ENCODE data around the gene LRP1B. TPM values are rescaled to one million over a fixed set of nuclear protein-coding genes. Genes with fewer than 3 reads are reported as not detected.

Gene LRP1B
- total and polyA plus RNA-seq, 2 donors (not counting 1 experiment from before 2014, with no cell fraction given), result not detected

- no peak overlapping the region for H3K4me3 Mint-ChIP-seq
- H3K27me3 ChIP-seq (replicated peaks in 1 of 4; ENCODE audit: control extremely low read depth in 1 of 4, control insufficient read depth in 3 of 4, insufficient read depth in 4 of 4, low read length in 3 of 4), result no peaks in the 10 kb centered on the region
- no peak for ATAC-seq (ENCODE audit: low read depth)
- ChIA-PET CTCF (no interaction called here), POLR2A (no interaction called here)
- H4K20me1 ChIP-seq (ENCODE audit: control insufficient read depth, insufficient read depth, low read length, poor library complexity, severe bottlenecking), result no peaks in the 10 kb centered on the region
- no peak overlapping the region for H3K27ac ChIP-seq (ENCODE audit: low read length in 2 of 2)
- H3K9ac ChIP-seq (ENCODE audit: low read length), result no peak overlapping the region
- no peaks in the 10 kb centered on the region for H3K9me3 Mint-ChIP-seq (ENCODE audit: insufficient read depth)
- no peaks in the 10 kb centered on the region for H3K36me3 ChIP-seq (replicated peaks in 1 of 2; ENCODE audit: control extremely low read depth in 1 of 2, control insufficient read depth in 1 of 2, extremely low read depth in 1 of 2, insufficient read depth in 2 of 2, low read length in 1 of 2)
- DNase-seq, result no peak
- 78% methylated on average over 3 of the region's 3 CpGs for WGBS (ENCODE audit: insufficient coverage)
- no peak overlapping the region for H3K4me3 ChIP-seq (ENCODE audit: control extremely low read depth in 1 of 5, extremely low read depth in 1 of 5, insufficient read depth in 1 of 5, low read depth in 2 of 5, low read length in 4 of 5)
- no peak overlapping the region for H3K4me2 ChIP-seq (replicated peaks; ENCODE audit: low read depth, low read length, poor library complexity, severe bottlenecking)
- no peak overlapping the region for H3K27ac Mint-ChIP-seq
- H3K4me1 Mint-ChIP-seq, result no peaks in the 10 kb centered on the region
- no peaks in the 10 kb centered on the region for H3K27me3 Mint-ChIP-seq
- no peaks in the 10 kb centered on the region for H3K79me2 ChIP-seq (ENCODE audit: control insufficient read depth, insufficient read depth, low read length)
- no peak overlapping the region for H2AFZ ChIP-seq (ENCODE audit: insufficient read depth, low read depth, low read length, poor library complexity, severe bottlenecking)
- H3K4me1 ChIP-seq (ENCODE audit: control insufficient read depth in 2 of 2, insufficient read depth in 2 of 2, low read length in 2 of 2), result no peaks in the 10 kb centered on the region
- intact Hi-C loops (cut with micrococcal nuclease), result no loop called here
- no peak for TF ChIP-seq CTCF (IDR thresholded peaks at IDR 0.05)
- no peak for TF ChIP-seq EZH2 (IDR thresholded peaks at IDR 0.05; ENCODE audit: borderline replicate concordance, insufficient read depth, low read depth, low read length, poor library complexity, severe bottlenecking)
- H3K9me3 ChIP-seq (ENCODE audit: control extremely low read depth in 1 of 3, control insufficient read depth in 2 of 3, insufficient read depth in 1 of 3, low read length in 2 of 3), result no peaks in the 10 kb centered on the region
Observed at GRCh38 chr2:141946016-141946415, 184.8 kb downstream of the LRP1B start.

GRCh38 chr2:141943918-141944317 lies 186.9 kb downstream of the LRP1B start:
- Histone ChIP-seq H3K36me3 (replicated peaks in 1 of 2; ENCODE audit: control extremely low read depth in 1 of 2, control insufficient read depth in 1 of 2, extremely low read depth in 1 of 2, insufficient read depth in 2 of 2, low read length in 1 of 2) (no peaks in the 10 kb centered on the region), H3K9me3 (ENCODE audit: control extremely low read depth in 1 of 3, control insufficient read depth in 2 of 3, insufficient read depth in 1 of 3, low read length in 2 of 3) (no peaks in the 10 kb centered on the region), H3K4me3 (ENCODE audit: control extremely low read depth in 1 of 5, extremely low read depth in 1 of 5, insufficient read depth in 1 of 5, low read depth in 2 of 5, low read length in 4 of 5) (no peak overlapping the region), H4K20me1 (ENCODE audit: control insufficient read depth, insufficient read depth, low read length, poor library complexity, severe bottlenecking) (no peaks in the 10 kb centered on the region), H3K27me3 (replicated peaks in 1 of 4; ENCODE audit: control extremely low read depth in 1 of 4, control insufficient read depth in 3 of 4, insufficient read depth in 4 of 4, low read length in 3 of 4) (no peaks in the 10 kb centered on the region), H3K4me2 (replicated peaks; ENCODE audit: low read depth, low read length, poor library complexity, severe bottlenecking) (no peak overlapping the region), H3K79me2 (ENCODE audit: control insufficient read depth, insufficient read depth, low read length) (no peaks in the 10 kb centered on the region), H2AFZ (ENCODE audit: insufficient read depth, low read depth, low read length, poor library complexity, severe bottlenecking) (no peak overlapping the region), H3K4me1 (ENCODE audit: control insufficient read depth in 2 of 2, insufficient read depth in 2 of 2, low read length in 2 of 2) (no peaks in the 10 kb centered on the region), H3K27ac (ENCODE audit: low read length in 2 of 2) (no peak overlapping the region), H3K9ac (ENCODE audit: low read length) (no peak overlapping the region)
- intact Hi-C loops (cut with micrococcal nuclease), result no loop called here
- H3K9me3 Mint-ChIP-seq (ENCODE audit: insufficient read depth), result no peaks in the 10 kb centered on the region
- WGBS (ENCODE audit: insufficient coverage), result 90% methylated on average over 5 of the region's 7 CpGs
- H3K27me3 Mint-ChIP-seq, result no peaks in the 10 kb centered on the region
- TF ChIP-seq CTCF (IDR thresholded peaks at IDR 0.05), result no peak
- no peak for TF ChIP-seq EZH2 (IDR thresholded peaks at IDR 0.05; ENCODE audit: borderline replicate concordance, insufficient read depth, low read depth, low read length, poor library complexity, severe bottlenecking)
- ChIA-PET POLR2A (no interaction called here), CTCF (no interaction called here)
- ATAC-seq (ENCODE audit: low read depth) (no peak), DNase-seq (no peak)
- H3K27ac Mint-ChIP-seq, result no peak overlapping the region
- no peak overlapping the region for H3K4me3 Mint-ChIP-seq
- H3K4me1 Mint-ChIP-seq, result no peaks in the 10 kb centered on the region
